ENCODE measurements around the gene ZNF224. TPM values are rescaled to one million over a fixed set of nuclear protein-coding genes. Genes with fewer than 3 reads are reported as not detected.
"Not testable (repeated sequence)": the region's sequence is repeated elsewhere in the genome, so short reads cannot be mapped to it uniquely, and the experiment has no call there.

Gene ZNF224
- total and polyA plus RNA-seq, 2 donors (not counting 1 experiment from before 2014, with no cell fraction given), result 30.7 to 96.1 TPM

- H3K4me1 ChIP-seq (ENCODE audit: control insufficient read depth in 2 of 2, insufficient read depth in 2 of 2, low read length in 2 of 2), result peaks cover 9 to 19% of the 10 kb centered on the region in 2 donors
- Mint-ChIP-seq H3K27me3 (no peaks in the 10 kb centered on the region), H3K4me3 (peak overlapping the region; percentile 99), H3K4me1 (peaks cover 28% of the 10 kb centered on the region), H3K9me3 (ENCODE audit: insufficient read depth) (peaks cover 6% of the 10 kb centered on the region), H3K27ac (peak overlapping the region; percentile 90)
- peak; percentile 1 for ATAC-seq (ENCODE audit: low read depth)
- H4K20me1 ChIP-seq (ENCODE audit: control insufficient read depth, insufficient read depth, low read length, poor library complexity, severe bottlenecking), result no peaks in the 10 kb centered on the region
- H3K4me3 ChIP-seq (ENCODE audit: control extremely low read depth in 1 of 5, extremely low read depth in 1 of 5, insufficient read depth in 1 of 5, low read depth in 2 of 5, low read length in 4 of 5), result peak overlapping the region; percentile 71 to 98 (median 86)
- intact Hi-C loops (cut with micrococcal nuclease), result loop anchor here (1.0 to 5.0 kb wide), 11 partner anchors 20 to 334 kb away; partner anchors contain the start of genes ZNF222, ZNF224, ZNF226 and ZNF227
- TF ChIP-seq EZH2 (IDR thresholded peaks at IDR 0.05; ENCODE audit: borderline replicate concordance, insufficient read depth, low read depth, low read length, poor library complexity, severe bottlenecking) (no peak), CTCF (IDR thresholded peaks at IDR 0.05) (no peak)
- H3K9ac ChIP-seq (ENCODE audit: low read length), result peak overlapping the region; percentile 87
- H3K36me3 ChIP-seq (replicated peaks in 1 of 2; ENCODE audit: control extremely low read depth in 1 of 2, control insufficient read depth in 1 of 2, extremely low read depth in 1 of 2, insufficient read depth in 2 of 2, low read length in 1 of 2), result peaks cover 8 to 12% of the 10 kb centered on the region in 2 experiments
- peak overlapping the region; percentile 94 for H2AFZ ChIP-seq (ENCODE audit: insufficient read depth, low read depth, low read length, poor library complexity, severe bottlenecking)
- WGBS (ENCODE audit: insufficient coverage), result 6% methylated on average over 14 of the region's 18 CpGs
- CTCF ChIA-PET, result no interaction called here
- peaks cover 6 to 26% (median 18%) of the 10 kb centered on the region in 3 donors for H3K9me3 ChIP-seq (ENCODE audit: control extremely low read depth in 1 of 3, control insufficient read depth in 2 of 3, insufficient read depth in 1 of 3, low read length in 2 of 3)
- H3K27me3 ChIP-seq (replicated peaks in 1 of 4; ENCODE audit: control extremely low read depth in 1 of 4, control insufficient read depth in 3 of 4, insufficient read depth in 4 of 4, low read length in 3 of 4), result no peaks in the 10 kb centered on the region
- no peaks in the 10 kb centered on the region for H3K79me2 ChIP-seq (ENCODE audit: control insufficient read depth, insufficient read depth, low read length)
- DNase-seq, result no peak
- H3K27ac ChIP-seq (ENCODE audit: low read length in 2 of 2), result peak overlapping the region; percentile 45 to 65
- POLR2A ChIA-PET, result interaction anchor here (1.2 kb wide), 1 partner anchor 19 kb away, joined by 3 read pairs; no protein-coding TSS in a partner anchor
- H3K4me2 ChIP-seq (replicated peaks; ENCODE audit: low read depth, low read length, poor library complexity, severe bottlenecking), result peak overlapping the region; percentile 77
Measured at GRCh38 chr19:44113784-44114390, 19.7 kb downstream of the ZNF224 start.

- peaks cover 18% of the 10 kb centered on the region for H3K9me3 Mint-ChIP-seq (ENCODE audit: insufficient read depth)
- H3K27ac ChIP-seq (ENCODE audit: low read length in 2 of 2); H3K4me2 ChIP-seq (replicated peaks; ENCODE audit: low read depth, low read length, poor library complexity, severe bottlenecking); DNase-seq; H4K20me1 ChIP-seq (ENCODE audit: control insufficient read depth, insufficient read depth, low read length, poor library complexity, severe bottlenecking); H3K9me3 ChIP-seq (ENCODE audit: control extremely low read depth in 1 of 3, control insufficient read depth in 2 of 3, insufficient read depth in 1 of 3, low read length in 2 of 3); H3K27me3 Mint-ChIP-seq; intact Hi-C loops (cut with micrococcal nuclease); H3K27me3 ChIP-seq (replicated peaks in 1 of 4; ENCODE audit: control extremely low read depth in 1 of 4, control insufficient read depth in 3 of 4, insufficient read depth in 4 of 4, low read length in 3 of 4); H3K4me1 ChIP-seq (ENCODE audit: control insufficient read depth in 2 of 2, insufficient read depth in 2 of 2, low read length in 2 of 2); H3K4me1 Mint-ChIP-seq; CTCF ChIA-PET; ATAC-seq (ENCODE audit: low read depth); H3K4me3 ChIP-seq (ENCODE audit: control extremely low read depth in 1 of 5, extremely low read depth in 1 of 5, insufficient read depth in 1 of 5, low read depth in 2 of 5, low read length in 4 of 5); H3K4me3 Mint-ChIP-seq; H3K9ac ChIP-seq (ENCODE audit: low read length); H2AFZ ChIP-seq (ENCODE audit: insufficient read depth, low read depth, low read length, poor library complexity, severe bottlenecking); POLR2A ChIA-PET; H3K27ac Mint-ChIP-seq: not testable (repeated sequence)
- Histone ChIP-seq H3K36me3 (replicated peaks in 1 of 2; ENCODE audit: control extremely low read depth in 1 of 2, control insufficient read depth in 1 of 2, extremely low read depth in 1 of 2, insufficient read depth in 2 of 2, low read length in 1 of 2) (peaks cover 19 to 58% of the 10 kb centered on the region in 2 experiments), H3K79me2 (ENCODE audit: control insufficient read depth, insufficient read depth, low read length) (peaks cover 11% of the 10 kb centered on the region)
- 100% methylated on average over 3 of the region's 4 CpGs for WGBS (ENCODE audit: insufficient coverage)
Measured at GRCh38 chr19:44121162-44121561, 27.0 kb downstream of the ZNF224 start.
